ENCODE results near the gene DAP. TPM values are rescaled to one million over a fixed set of nuclear protein-coding genes. Genes with fewer than 3 reads are reported as not detected.

Gene DAP
- total RNA-seq, 2 donors from 2014 or later: 34.6 to 65.8 TPM

GRCh38 chr5:10743526-10743925 is 17.5 kb downstream of the DAP start:
- TF ChIP-seq CTCF (IDR thresholded peaks at IDR 0.05): no peak
- peaks cover 44% of the 10 kb centered on the region for H3K36me3 ChIP-seq

GRCh38 chr5:10741661-10742060 is 19.4 kb downstream of the DAP start:
- no peak for DNase-seq (ENCODE audit: low spot score)
- H3K36me3 ChIP-seq: peaks cover 29% of the 10 kb centered on the region
- peaks cover 0 to 3% of the 10 kb centered on the region in 2 donors for H3K9me3 ChIP-seq
- peaks cover 0 to 23% of the 10 kb centered on the region in 2 donors for H3K4me1 ChIP-seq
- no peak for TF ChIP-seq CTCF (IDR thresholded peaks at IDR 0.05)
- H3K27me3 ChIP-seq: no peaks in the 10 kb centered on the region
- no peak overlapping the region for H3K27ac ChIP-seq
- H3K4me3 ChIP-seq: no peak overlapping the region

More at GRCh38 chr5:10743526-10743925, 17.5 kb downstream of the DAP start:
- Histone ChIP-seq H3K27ac (no peak overlapping the region), H3K27me3 (no peaks in the 10 kb centered on the region), H3K4me3 (no peak overlapping the region), H3K4me1 (peaks cover 0 to 28% of the 10 kb centered on the region in 2 donors), H3K9me3 (peaks cover 0 to 3% of the 10 kb centered on the region in 2 donors)
- DNase-seq (ENCODE audit: low spot score): no peak

- no peak overlapping the region for H3K27ac ChIP-seq
- H3K9me3 ChIP-seq: peaks cover 0 to 3% of the 10 kb centered on the region in 2 donors
- no peak overlapping the region for H3K4me3 ChIP-seq
- H3K36me3 ChIP-seq: peaks cover 25% of the 10 kb centered on the region
- H3K4me1 ChIP-seq: peaks cover 0 to 31% of the 10 kb centered on the region in 2 donors
- no peaks in the 10 kb centered on the region for H3K27me3 ChIP-seq
- no peak for DNase-seq (ENCODE audit: low spot score)
- TF ChIP-seq CTCF (IDR thresholded peaks at IDR 0.05): no peak
Observed at GRCh38 chr5:10740384-10740783, 20.6 kb downstream of the DAP start.

GRCh38 chr5:10737880-10738279 is 23.2 kb downstream of the DAP start:
- TF ChIP-seq CTCF (IDR thresholded peaks at IDR 0.05): no peak
- H3K4me3 ChIP-seq: no peak overlapping the region

GRCh38 chr5:10736808-10737207 is 24.2 kb downstream of the DAP start:
- H3K4me1 ChIP-seq: peaks cover 0 to 16% of the 10 kb centered on the region in 2 donors
- H3K36me3 ChIP-seq: peaks cover 12% of the 10 kb centered on the region
- H3K9me3 ChIP-seq: peaks cover 0 to 3% of the 10 kb centered on the region in 2 donors
- no peak for TF ChIP-seq CTCF (IDR thresholded peaks at IDR 0.05)
- no peak for DNase-seq (ENCODE audit: low spot score)
- H3K27me3 ChIP-seq: no peaks in the 10 kb centered on the region
- H3K4me3 ChIP-seq: no peak overlapping the region
- H3K27ac ChIP-seq: no peak overlapping the region

More at GRCh38 chr5:10737880-10738279, 23.2 kb downstream of the DAP start:
- H3K4me1 ChIP-seq: peaks cover 0 to 16% of the 10 kb centered on the region in 2 donors
- H3K9me3 ChIP-seq: peaks cover 0 to 3% of the 10 kb centered on the region in 2 donors
- no peak overlapping the region for H3K27ac ChIP-seq
- no peak for DNase-seq (ENCODE audit: low spot score)
- peaks cover 12% of the 10 kb centered on the region for H3K36me3 ChIP-seq
- no peaks in the 10 kb centered on the region for H3K27me3 ChIP-seq

- H3K4me3 ChIP-seq: no peak overlapping the region
- peaks cover 8% of the 10 kb centered on the region for H3K36me3 ChIP-seq
- no peak for DNase-seq (ENCODE audit: low spot score)
- H3K27ac ChIP-seq: no peak overlapping the region
- no peaks in the 10 kb centered on the region for H3K27me3 ChIP-seq
- TF ChIP-seq CTCF (IDR thresholded peaks at IDR 0.05): no peak
- H3K4me1 ChIP-seq: peaks cover 0 to 16% of the 10 kb centered on the region in 2 donors
- H3K9me3 ChIP-seq: peaks cover 0 to 3% of the 10 kb centered on the region in 2 donors
Observed at GRCh38 chr5:10736354-10736753, 24.7 kb downstream of the DAP start.
